ENCODE measurements around the gene ANTXR1. TPM values are rescaled to one million over a fixed set of nuclear protein-coding genes. Genes with fewer than 3 reads are reported as not detected.

ANTXR1 gene
- total and polyA plus RNA-seq, 2 of the 8 experiments (the other 6 are each of a cell fraction or from before 2014, with no cell fraction given), result 15.8 to 44.3 TPM

GRCh38 chr2:69126341-69126740 lies 113.4 kb downstream of the ANTXR1 start (continued):
- TF ChIP-seq MAX (IDR thresholded peaks at IDR 0.05), result no peak

Measured in H1 (cell line).